ENCODE measurements around the gene TAPT1. TPM values are rescaled to one million over a fixed set of nuclear protein-coding genes. Genes with fewer than 3 reads are reported as not detected.

TAPT1 gene
- polyA plus RNA-seq, 1 of the 3 experiments (the other 2 are of a cell fraction) = 6.2 TPM

- TF ChIP-seq USF2 (IDR thresholded peaks at IDR 0.05; ENCODE audit: borderline replicate concordance, low read depth, low read length) = no peak
Measured at GRCh38 chr4:16222957-16223527, 3.2 kb downstream of the TAPT1 start (continued).

GRCh38 chr4:16218950-16219349 lies 7.3 kb downstream of the TAPT1 start:
- Histone ChIP-seq H3K9me2 (no peaks in the 10 kb centered on the region), H4K20me1 (ENCODE audit: insufficient read depth) (no peaks in the 10 kb centered on the region), H3K4me2 (no peak overlapping the region), H3K4me3 (ENCODE audit: low read depth in 2 of 2, low read length in 1 of 2) (no peak overlapping the region), H3K9ac (no peak overlapping the region), H3K79me2 (ENCODE audit: insufficient read depth) (peaks cover 52% of the 10 kb centered on the region), H2AFZ (ENCODE audit: low read depth) (no peak overlapping the region), H3K27me3 (ENCODE audit: insufficient read depth) (no peaks in the 10 kb centered on the region), H3K9me3 (no peaks in the 10 kb centered on the region), H3K4me1 (ENCODE audit: control insufficient read depth in 1 of 2, insufficient read depth in 2 of 2, low read depth in 1 of 2, low read length in 1 of 2) (peaks cover under 1 to 5% of the 10 kb centered on the region in 2 experiments; a peak in 3 of 4 replicates), H3K36me3 (replicated peaks in 1 of 2; ENCODE audit: control insufficient read depth in 1 of 2, insufficient read depth in 2 of 2, low read length in 1 of 2) (peaks cover 0 to 4% of the 10 kb centered on the region in 2 experiments), H3K27ac (ENCODE audit: low read depth in 2 of 2, low read length in 1 of 2) (no peak overlapping the region), H3F3A (replicated peaks; ENCODE audit: insufficient read depth) (no peaks in the 10 kb centered on the region)
- no peak for DNase-seq
- CTCF ChIA-PET = interaction anchor here (0.8 to 2.7 kb wide), 5 partner anchors 10 to 224 kb away, joined by 3 to 8 read pairs (median 5); no protein-coding TSS in a partner anchor
- POLR2A ChIA-PET = no interaction called here
- TF ChIP-seq EP300 (IDR thresholded peaks at IDR 0.05; ENCODE audit: borderline replicate concordance in 1 of 2, low read depth in 1 of 2, low read length in 1 of 2) = no peak
- no peak for TF ChIP-seq RFX5 (IDR thresholded peaks at IDR 0.05; ENCODE audit: low read length)
- TF ChIP-seq FOXM1 (IDR thresholded peaks at IDR 0.05; ENCODE audit: low read depth) = no peak
- no peak for TF ChIP-seq SIN3A (IDR thresholded peaks at IDR 0.05; ENCODE audit: borderline replicate concordance, low read depth, low read length)
- no peak for TF ChIP-seq CHD2 (IDR thresholded peaks at IDR 0.05; ENCODE audit: low read length, partially characterized antibody)
- TF ChIP-seq GATA2 (CRISPR knock-in tag; IDR thresholded peaks at IDR 0.05) = no peak
- no peak for TF ChIP-seq NRF1 (IDR thresholded peaks at IDR 0.05; ENCODE audit: low read depth, low read length)

- 90% methylated on average over 6 of the region's 6 CpGs for WGBS (ENCODE audit: low lambda C conversion rate)
- H3K27me3 ChIP-seq (ENCODE audit: insufficient read depth) = no peaks in the 10 kb centered on the region
- H3F3A ChIP-seq (replicated peaks; ENCODE audit: insufficient read depth) = no peaks in the 10 kb centered on the region
- H3K4me3 ChIP-seq (ENCODE audit: low read depth in 2 of 2, low read length in 1 of 2) = no peak overlapping the region
- POLR2A ChIA-PET = no interaction called here
- no peaks in the 10 kb centered on the region for H3K9me3 ChIP-seq
- H3K4me1 ChIP-seq (ENCODE audit: control insufficient read depth in 1 of 2, insufficient read depth in 2 of 2, low read depth in 1 of 2, low read length in 1 of 2) = no peaks in the 10 kb centered on the region; a peak in 1 of 4 replicates
- H3K27ac ChIP-seq (ENCODE audit: low read depth in 2 of 2, low read length in 1 of 2) = no peak overlapping the region
- no peaks in the 10 kb centered on the region for H4K20me1 ChIP-seq (ENCODE audit: insufficient read depth)
- no peak overlapping the region for H3K4me2 ChIP-seq
- CTCF ChIA-PET = interaction anchor here (1.1 to 2.7 kb wide), 3 partner anchors 8 to 19 kb away, joined by 5 to 8 read pairs (median 7); no protein-coding TSS in a partner anchor
- H3K36me3 ChIP-seq (replicated peaks in 1 of 2; ENCODE audit: control insufficient read depth in 1 of 2, insufficient read depth in 2 of 2, low read length in 1 of 2) = peaks cover 0 to 11% of the 10 kb centered on the region in 2 experiments
- no peak overlapping the region for H2AFZ ChIP-seq (ENCODE audit: low read depth)
- peaks cover 40% of the 10 kb centered on the region for H3K79me2 ChIP-seq (ENCODE audit: insufficient read depth)
- H3K9ac ChIP-seq = no peak overlapping the region
- DNase-seq = no peak
- no peaks in the 10 kb centered on the region for H3K9me2 ChIP-seq
- TF ChIP-seq PBX3 (IDR thresholded peaks at IDR 0.05) (no peak), GABPA (IDR thresholded peaks at IDR 0.05; ENCODE audit: low read depth) (no peak), TAF1 (IDR thresholded peaks at IDR 0.05; ENCODE audit: borderline replicate concordance, low read depth, low read length) (no peak), SIN3A (IDR thresholded peaks at IDR 0.05; ENCODE audit: borderline replicate concordance, low read depth, low read length) (no peak), GATA2 (CRISPR knock-in tag; IDR thresholded peaks at IDR 0.05) (no peak), RFX5 (IDR thresholded peaks at IDR 0.05; ENCODE audit: low read length) (no peak), JUND (IDR thresholded peaks at IDR 0.05) (no peak), IRF3 (IDR thresholded peaks at IDR 0.05; ENCODE audit: low read depth, low read length) (no peak), MEF2A (IDR thresholded peaks at IDR 0.05; ENCODE audit: borderline replicate concordance, low read depth) (no peak), YY1 (IDR thresholded peaks at IDR 0.05; ENCODE audit: low read depth) (no peak), EP300 (IDR thresholded peaks at IDR 0.05; ENCODE audit: borderline replicate concordance in 1 of 2, low read depth in 1 of 2, low read length in 1 of 2) (no peak), RCOR1 (IDR thresholded peaks at IDR 0.05; ENCODE audit: low read length) (no peak), RXRA (IDR thresholded peaks at IDR 0.05; ENCODE audit: borderline replicate concordance, low read depth) (no peak), SMC3 (IDR thresholded peaks at IDR 0.05; ENCODE audit: low read depth, low read length) (no peak)
Measured at GRCh38 chr4:16217300-16218051, 8.8 kb downstream of the TAPT1 start.
